MCF 10A (cell line): ENCODE results near the gene GNB1. TPM values are rescaled to one million over a fixed set of nuclear protein-coding genes. Genes with fewer than 3 reads are reported as not detected.

Experiments used
- BruUV-seq: library from RNA; stranded (reverse); fragments of 400-500 nt; replicated peaks from 2 replicates; lab custom pipeline; 2021; lab: Mats Ljungman, UMichigan
- CTCF ChIA-PET: fragments of 300-600 bp; sonication (Branson Sonifier 250); formaldehyde crosslinking; extraction: SDS; loops from one replicate; lab custom pipeline; 2021; ENCODE audit warnings: antibody characterized with exemption, inconsistent platforms; lab: Yijun Ruan, JAX
- POLR2A ChIA-PET: fragments of 300-600, 350-650 bp; sonication (Branson Sonifier 250); formaldehyde crosslinking; extraction: SDS; loops from one replicate; lab custom pipeline; 2020; ENCODE audit warnings: antibody characterized with exemption, inconsistent platforms; lab: Yijun Ruan, JAX
- DNase-seq: peaks from one replicate; pipeline ENCODE4 v3.0.0-alpha.2; 2018; ENCODE audit not compliant: unreplicated experiment
- H3K27ac Mint-ChIP-seq: one replicate; pipeline ENCODE4 v1.8.0; 2022; ENCODE audit warnings: mild to moderate bottlenecking, low read depth, mixed read lengths; ENCODE audit not compliant: unreplicated experiment
- H3K27me3 Mint-ChIP-seq: one replicate; pipeline ENCODE4 v1.8.0; 2022; ENCODE audit warnings: mixed read lengths; ENCODE audit not compliant: insufficient read depth, unreplicated experiment
- H3K36me3 Mint-ChIP-seq: one replicate; pipeline ENCODE4 v1.8.0; 2022; ENCODE audit warnings: mild to moderate bottlenecking, moderate library complexity, mixed read lengths; ENCODE audit not compliant: insufficient read depth, unreplicated experiment
- H3K4me1 Mint-ChIP-seq: one replicate; pipeline ENCODE4 v1.8.0; 2022; ENCODE audit warnings: mixed read lengths; ENCODE audit not compliant: insufficient read depth, unreplicated experiment
- H3K4me3 Mint-ChIP-seq: one replicate; pipeline ENCODE4 v1.8.0; 2022; ENCODE audit warnings: mild to moderate bottlenecking, moderate library complexity, mixed read lengths; ENCODE audit not compliant: unreplicated experiment
- H3K9me3 Mint-ChIP-seq: one replicate; pipeline ENCODE4 v1.8.0; 2022; ENCODE audit warnings: mixed read lengths; ENCODE audit not compliant: unreplicated experiment
- CTCF ChIP-seq: fragments of 200-600 bp; IDR thresholded peaks from one replicate; pipeline ENCODE4 v1.8.0; 2022; ENCODE audit warnings: antibody characterized with exemption, mild to moderate bottlenecking; ENCODE audit not compliant: unreplicated experiment
- intact Hi-C: fragments of 100-400 bp; cut with micrococcal nuclease; formaldehyde crosslinking; loops from 2 replicates; pipeline ENCODE4 v1.14.1; 2022
- total RNA-seq: library from RNA; stranded (reverse); gene quantifications from 2 replicates; pipeline ENCODE4 v1.2.3, GENCODE V29; 2022

The GNB1 gene
- total RNA-seq, 1 experiment from 2014 or later: 430 TPM

GRCh38 chr1:1802871-1803270 is 88.0 kb downstream of the GNB1 start:
- no peak for TF ChIP-seq CTCF
- ChIA-PET CTCF (no interaction called here), POLR2A (no interaction called here)
- peaks cover 100% of the 10 kb centered on the region for H3K36me3 Mint-ChIP-seq
- H3K4me1 Mint-ChIP-seq: no peaks in the 10 kb centered on the region
- BruUV-seq: no TSS peak
- no peak overlapping the region for H3K4me3 Mint-ChIP-seq
- intact Hi-C loops: no loop called here
- H3K9me3 Mint-ChIP-seq: no peaks in the 10 kb centered on the region
- no peaks in the 10 kb centered on the region for H3K27me3 Mint-ChIP-seq
- H3K27ac Mint-ChIP-seq: no peak overlapping the region
- no peak for DNase-seq

- no peak for TF ChIP-seq CTCF
- no peaks in the 10 kb centered on the region for H3K4me1 Mint-ChIP-seq
- BruUV-seq: no TSS peak
- no peaks in the 10 kb centered on the region for H3K9me3 Mint-ChIP-seq
- H3K27me3 Mint-ChIP-seq: no peaks in the 10 kb centered on the region
- DNase-seq: no peak
- peak overlapping the region; percentile 70 for H3K27ac Mint-ChIP-seq
- intact Hi-C loops: no loop called here
- no peak overlapping the region for H3K4me3 Mint-ChIP-seq
- POLR2A ChIA-PET: no interaction called here
- CTCF ChIA-PET: interaction anchor here (0.7 kb wide), 1 partner anchor 106 kb away, joined by 3 read pairs; no protein-coding TSS in a partner anchor
- peaks cover 91% of the 10 kb centered on the region for H3K36me3 Mint-ChIP-seq
Measured at GRCh38 chr1:1799716-1800115, 91.2 kb downstream of the GNB1 start.

GRCh38 chr1:1797731-1798341 is 93.1 kb downstream of the GNB1 start:
- BruUV-seq: no TSS peak
- CTCF ChIA-PET: interaction anchor here (0.6 kb wide), 1 partner anchor 155 kb away, joined by 3 read pairs; no protein-coding TSS in a partner anchor
- Mint-ChIP-seq H3K4me1 (no peaks in the 10 kb centered on the region), H3K9me3 (no peaks in the 10 kb centered on the region), H3K36me3 (peaks cover 91% of the 10 kb centered on the region), H3K4me3 (no peak overlapping the region), H3K27ac (no peak overlapping the region), H3K27me3 (no peaks in the 10 kb centered on the region)
- POLR2A ChIA-PET: interaction anchor here (0.6 to 1.0 kb wide), 2 partner anchors 21 to 108 kb away, joined by 3 read pairs; no protein-coding TSS in a partner anchor
- intact Hi-C loops: no loop called here
- no peak for TF ChIP-seq CTCF
- no peak for DNase-seq

GRCh38 chr1:1796466-1796865 is 94.4 kb downstream of the GNB1 start:
- Mint-ChIP-seq H3K36me3 (peaks cover 91% of the 10 kb centered on the region), H3K4me1 (no peaks in the 10 kb centered on the region), H3K9me3 (no peaks in the 10 kb centered on the region), H3K27ac (no peak overlapping the region), H3K27me3 (no peaks in the 10 kb centered on the region), H3K4me3 (no peak overlapping the region)
- ChIA-PET POLR2A (no interaction called here), CTCF (interaction anchor here (0.8 kb wide), 1 partner anchor 14 kb away, joined by 3 read pairs; no protein-coding TSS in a partner anchor)
- intact Hi-C loops: no loop called here
- BruUV-seq: no TSS peak
- DNase-seq: no peak
- TF ChIP-seq CTCF: no peak
